ENCODE results near the gene TTC36.

The TTC36 gene

DNA sequence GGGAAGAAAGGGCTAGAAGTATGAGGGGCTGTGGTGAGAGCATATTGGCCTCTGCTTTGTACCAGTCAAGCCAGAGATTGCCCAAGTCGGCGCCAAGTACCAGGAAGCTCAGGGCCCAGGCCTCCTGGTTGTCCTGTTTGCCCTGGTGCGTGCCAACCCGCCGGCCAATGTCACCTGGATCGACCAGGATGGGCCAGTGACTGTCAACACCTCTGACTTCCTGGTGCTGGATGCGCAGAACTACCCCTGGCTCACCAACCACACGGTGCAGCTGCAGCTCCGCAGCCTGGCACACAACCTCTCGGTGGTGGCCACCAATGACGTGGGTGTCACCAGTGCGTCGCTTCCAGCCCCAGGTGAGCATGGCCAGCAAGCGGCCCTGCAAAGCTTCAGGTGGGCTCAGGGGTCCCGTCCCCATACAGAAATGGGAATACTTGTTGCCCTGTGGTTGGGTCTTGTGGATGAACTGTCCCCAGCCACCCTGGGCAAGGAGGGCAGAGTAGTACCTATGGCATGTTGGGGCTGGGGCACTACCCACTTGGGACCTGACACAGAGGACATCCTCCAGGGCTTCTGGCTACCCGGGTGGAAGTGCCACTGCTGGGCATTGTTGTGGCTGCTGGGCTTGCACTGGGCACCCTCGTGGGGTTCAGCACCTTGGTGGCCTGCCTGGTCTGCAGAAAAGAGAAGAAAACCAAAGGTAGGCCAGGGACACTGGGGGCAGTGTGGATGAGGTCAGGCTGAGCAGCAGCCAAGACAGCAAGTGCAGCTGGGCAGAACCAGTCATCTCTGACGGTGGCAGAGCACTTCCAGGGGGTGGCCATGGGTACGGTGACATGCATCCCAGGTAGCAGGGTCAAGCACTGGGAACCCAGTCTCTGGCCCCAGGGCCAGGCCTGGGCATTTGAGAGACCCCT is 5.8 kb downstream of the TTC36 start:
- Histone ChIP-seq H3K4me1 (ENCODE audit: insufficient read depth, low read length, poor library complexity, severe bottlenecking) (peaks cover 11% of the 10 kb centered on the region), H3K79me2 (ENCODE audit: insufficient read depth, low read length) (peaks cover 12% of the 10 kb centered on the region; the same call in 1 of the 2 replicates), H3K9ac (ENCODE audit: low read depth, low read length, poor library complexity, severe bottlenecking) (no peak overlapping the region), H4K20me1 (ENCODE audit: insufficient read depth, low read length, poor library complexity, severe bottlenecking) (no peaks in the 10 kb centered on the region), H3K27me3 (ENCODE audit: insufficient read depth, low read length, poor library complexity, severe bottlenecking) (no peaks in the 10 kb centered on the region), H3K36me3 (ENCODE audit: insufficient read depth, low read length) (no peaks in the 10 kb centered on the region), H3K4me3 (ENCODE audit: low read length, poor library complexity, severe bottlenecking) (no peak overlapping the region), H2AFZ (ENCODE audit: low read length) (no peak overlapping the region), H3K9me3 (ENCODE audit: insufficient read depth, low read depth, low read length) (no peaks in the 10 kb centered on the region), H3K4me2 (ENCODE audit: low read depth, low read length, poor library complexity, severe bottlenecking) (no peak overlapping the region), H3K9me2 (replicated peaks; ENCODE audit: low read depth, low read length) (no peaks in the 10 kb centered on the region), H3F3A (ENCODE audit: low read depth) (no peaks in the 10 kb centered on the region)
- TF ChIP-seq, protein P1, sequence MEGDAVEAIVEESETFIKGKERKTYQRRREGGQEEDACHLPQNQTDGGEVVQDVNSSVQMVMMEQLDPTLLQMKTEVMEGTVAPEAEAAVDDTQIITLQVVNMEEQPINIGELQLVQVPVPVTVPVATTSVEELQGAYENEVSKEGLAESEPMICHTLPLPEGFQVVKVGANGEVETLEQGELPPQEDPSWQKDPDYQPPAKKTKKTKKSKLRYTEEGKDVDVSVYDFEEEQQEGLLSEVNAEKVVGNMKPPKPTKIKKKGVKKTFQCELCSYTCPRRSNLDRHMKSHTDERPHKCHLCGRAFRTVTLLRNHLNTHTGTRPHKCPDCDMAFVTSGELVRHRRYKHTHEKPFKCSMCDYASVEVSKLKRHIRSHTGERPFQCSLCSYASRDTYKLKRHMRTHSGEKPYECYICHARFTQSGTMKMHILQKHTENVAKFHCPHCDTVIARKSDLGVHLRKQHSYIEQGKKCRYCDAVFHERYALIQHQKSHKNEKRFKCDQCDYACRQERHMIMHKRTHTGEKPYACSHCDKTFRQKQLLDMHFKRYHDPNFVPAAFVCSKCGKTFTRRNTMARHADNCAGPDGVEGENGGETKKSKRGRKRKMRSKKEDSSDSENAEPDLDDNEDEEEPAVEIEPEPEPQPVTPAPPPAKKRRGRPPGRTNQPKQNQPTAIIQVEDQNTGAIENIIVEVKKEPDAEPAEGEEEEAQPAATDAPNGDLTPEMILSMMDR (conservative IDR thresholded peaks at IDR 0.05; ENCODE audit: low read length): no peak
- TF ChIP-seq EZH2phosphoT487 (IDR thresholded peaks at IDR 0.05; ENCODE audit: borderline replicate concordance): no peak

DNA sequence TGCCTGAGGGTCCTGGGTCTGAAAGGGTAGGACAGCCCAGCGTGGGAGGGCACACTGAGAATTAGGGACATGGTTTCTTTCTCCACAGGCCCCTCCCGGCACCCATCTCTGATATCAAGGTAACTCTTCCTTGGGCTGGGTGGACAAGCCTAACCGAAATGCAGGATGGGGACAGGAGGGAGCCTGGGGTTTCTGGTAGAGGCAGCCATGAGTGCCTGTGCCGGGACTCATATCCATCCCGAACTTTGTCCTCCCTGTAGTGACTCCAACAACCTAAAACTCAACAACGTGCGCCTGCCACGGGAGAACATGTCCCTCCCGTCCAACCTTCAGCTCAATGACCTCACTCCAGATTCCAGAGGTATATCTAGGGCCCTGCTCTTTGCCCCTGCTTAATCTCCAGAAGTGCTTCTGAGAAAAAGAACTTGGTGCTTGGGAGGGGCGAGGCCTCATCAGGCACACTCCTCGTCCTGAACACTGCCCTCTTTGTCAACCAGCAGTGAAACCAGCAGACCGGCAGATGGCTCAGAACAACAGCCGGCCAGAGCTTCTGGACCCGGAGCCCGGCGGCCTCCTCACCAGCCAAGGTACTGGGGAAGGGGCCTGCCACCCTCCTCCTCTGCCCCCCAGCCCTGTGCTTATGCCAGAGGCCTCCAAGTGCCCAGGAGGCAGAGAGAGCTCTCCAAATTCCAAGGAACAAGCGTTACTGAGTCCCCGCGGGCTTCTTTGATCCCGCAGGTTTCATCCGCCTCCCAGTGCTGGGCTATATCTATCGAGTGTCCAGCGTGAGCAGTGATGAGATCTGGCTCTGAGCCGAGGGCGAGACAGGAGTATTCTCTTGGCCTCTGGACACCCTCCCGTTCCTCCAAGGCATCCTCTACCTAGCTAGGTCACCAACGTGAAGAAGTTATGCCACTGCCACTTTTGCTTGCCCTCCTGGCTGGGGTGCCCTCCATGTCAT is 6.8 kb downstream of the TTC36 start:
- TF ChIP-seq, protein P1 (conservative IDR thresholded peaks at IDR 0.05; ENCODE audit: low read length): no peak
- TF ChIP-seq EZH2phosphoT487 (IDR thresholded peaks at IDR 0.05; ENCODE audit: borderline replicate concordance): no peak
- Histone ChIP-seq H3K79me2 (ENCODE audit: insufficient read depth, low read length) (peaks cover 12% of the 10 kb centered on the region; the same call in 1 of the 2 replicates), H3K27me3 (ENCODE audit: insufficient read depth, low read length, poor library complexity, severe bottlenecking) (no peaks in the 10 kb centered on the region)

DNA sequence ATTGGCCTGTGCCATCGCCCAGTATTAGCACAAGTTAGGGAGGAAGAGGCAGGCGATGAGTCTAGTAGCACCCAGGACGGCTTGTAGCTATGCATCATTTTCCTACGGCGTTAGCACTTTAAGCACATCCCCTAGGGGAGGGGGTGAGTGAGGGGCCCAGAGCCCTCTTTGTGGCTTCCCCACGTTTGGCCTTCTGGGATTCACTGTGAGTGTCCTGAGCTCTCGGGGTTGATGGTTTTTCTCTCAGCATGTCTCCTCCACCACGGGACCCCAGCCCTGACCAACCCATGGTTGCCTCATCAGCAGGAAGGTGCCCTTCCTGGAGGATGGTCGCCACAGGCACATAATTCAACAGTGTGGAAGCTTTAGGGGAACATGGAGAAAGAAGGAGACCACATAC is 8.0 kb downstream of the TTC36 start:
- H3K4me1 ChIP-seq (ENCODE audit: insufficient read depth, low read length, poor library complexity, severe bottlenecking): no peaks in the 10 kb centered on the region

More for the DNA sequence above, 6.8 kb downstream of the TTC36 start:
- Histone ChIP-seq H2AFZ (ENCODE audit: low read length) (no peak overlapping the region), H3K9me3 (ENCODE audit: insufficient read depth, low read depth, low read length) (no peaks in the 10 kb centered on the region), H3F3A (ENCODE audit: low read depth) (no peaks in the 10 kb centered on the region), H4K20me1 (ENCODE audit: insufficient read depth, low read length, poor library complexity, severe bottlenecking) (no peaks in the 10 kb centered on the region), H3K9me2 (replicated peaks; ENCODE audit: low read depth, low read length) (no peaks in the 10 kb centered on the region), H3K4me1 (ENCODE audit: insufficient read depth, low read length, poor library complexity, severe bottlenecking) (peaks cover 11% of the 10 kb centered on the region), H3K4me3 (ENCODE audit: low read length, poor library complexity, severe bottlenecking) (no peak overlapping the region), H3K36me3 (ENCODE audit: insufficient read depth, low read length) (no peaks in the 10 kb centered on the region), H3K4me2 (ENCODE audit: low read depth, low read length, poor library complexity, severe bottlenecking) (no peak overlapping the region), H3K9ac (ENCODE audit: low read depth, low read length, poor library complexity, severe bottlenecking) (no peak overlapping the region)

More for the DNA sequence above, 8.0 kb downstream of the TTC36 start:
- Histone ChIP-seq H3K36me3 (ENCODE audit: insufficient read depth, low read length) (no peaks in the 10 kb centered on the region), H3K4me3 (ENCODE audit: low read length, poor library complexity, severe bottlenecking) (no peak overlapping the region), H3K9me2 (replicated peaks; ENCODE audit: low read depth, low read length) (no peaks in the 10 kb centered on the region), H3K9ac (ENCODE audit: low read depth, low read length, poor library complexity, severe bottlenecking) (no peak overlapping the region), H3F3A (ENCODE audit: low read depth) (no peaks in the 10 kb centered on the region), H3K27me3 (ENCODE audit: insufficient read depth, low read length, poor library complexity, severe bottlenecking) (no peaks in the 10 kb centered on the region), H2AFZ (ENCODE audit: low read length) (no peak overlapping the region), H3K9me3 (ENCODE audit: insufficient read depth, low read depth, low read length) (no peaks in the 10 kb centered on the region), H3K4me2 (ENCODE audit: low read depth, low read length, poor library complexity, severe bottlenecking) (no peak overlapping the region), H4K20me1 (ENCODE audit: insufficient read depth, low read length, poor library complexity, severe bottlenecking) (no peaks in the 10 kb centered on the region), H3K79me2 (ENCODE audit: insufficient read depth, low read length) (peaks cover 1% of the 10 kb centered on the region; the same call in 1 of the 2 replicates)
- TF ChIP-seq, protein P1 (conservative IDR thresholded peaks at IDR 0.05; ENCODE audit: low read length): no peak
- no peak for TF ChIP-seq EZH2phosphoT487 (IDR thresholded peaks at IDR 0.05; ENCODE audit: borderline replicate concordance)

Data from Loucy (cell line).